Trophoblast cell (in vitro differentiated cells and primary cell): ENCODE results near the gene CKS1B.

ENCODE experiments used
- DNase-seq, 2 donors: peaks; one replicate each; pipeline ENCODE4 v3.0.0-alpha.2; 2016
- H2AFZ ChIP-seq: 2 replicates; pipeline ENCODE4 v1.6.1; 2013; ENCODE audit warnings: low read length, moderate library complexity, mild to moderate bottlenecking; ENCODE audit not compliant: insufficient read depth, poor library complexity
- H2AK5ac ChIP-seq: 2 replicates; pipeline ENCODE4 v1.6.1; 2013; ENCODE audit warnings: mild to moderate bottlenecking, low read length
- H2BK120ac ChIP-seq: 2 replicates; pipeline ENCODE4 v1.6.1; 2013; ENCODE audit warnings: low read length, mild to moderate bottlenecking, moderate library complexity; ENCODE audit not compliant: insufficient read depth, poor library complexity
- H2BK12ac ChIP-seq: 2 replicates; pipeline ENCODE4 v1.6.1; 2013; ENCODE audit warnings: mild to moderate bottlenecking, low read length, moderate library complexity
- H2BK5ac ChIP-seq: 2 replicates; pipeline ENCODE4 v1.6.1; 2013; ENCODE audit warnings: low read length, low read depth, moderate library complexity, mild to moderate bottlenecking; ENCODE audit not compliant: poor library complexity
- H3K14ac ChIP-seq: 2 replicates; pipeline ENCODE4 v1.6.1; 2013; ENCODE audit warnings: mild to moderate bottlenecking, low read length
- H3K18ac ChIP-seq: 2 replicates; pipeline ENCODE4 v1.6.1; 2013; ENCODE audit warnings: mild to moderate bottlenecking, low read length
- H3K23ac ChIP-seq: 2 replicates; pipeline ENCODE4 v1.6.1; 2013; ENCODE audit warnings: low read length
- H3K27ac ChIP-seq: 2 replicates; pipeline ENCODE4 v1.5.1; 2013; ENCODE audit warnings: low read depth, mild to moderate bottlenecking, inconsistent platforms, low read length, moderate library complexity
- H3K27me3 ChIP-seq: 2 replicates; pipeline ENCODE4 v1.6.1; 2013; ENCODE audit warnings: inconsistent platforms, mild to moderate bottlenecking, low read length, moderate library complexity; ENCODE audit not compliant: insufficient read depth
- H3K36me3 ChIP-seq, 2 experiments: 1 replicate in 1 of 2; 2 replicates in 1 of 2; pipeline ENCODE4 v1.6.1; 2013; ENCODE audit warnings: low read length in 2 of 2, mild to moderate bottlenecking in 2 of 2, moderate library complexity in 1 of 2; ENCODE audit not compliant: insufficient read depth in 2 of 2, control insufficient read depth in 1 of 2
- H3K4ac ChIP-seq: 2 replicates; pipeline ENCODE4 v1.6.1; 2013; ENCODE audit warnings: low read depth, mild to moderate bottlenecking, low read length, moderate library complexity
- H3K4me1 ChIP-seq, 2 experiments: 1 replicate in 1 of 2; 2 replicates in 1 of 2; pipeline ENCODE4 v1.6.1; 2013; ENCODE audit warnings: low read length in 2 of 2, mild to moderate bottlenecking in 2 of 2, moderate library complexity in 1 of 2; ENCODE audit not compliant: insufficient read depth in 2 of 2, control insufficient read depth in 1 of 2
- H3K4me2 ChIP-seq: 2 replicates; pipeline ENCODE4 v1.6.1; 2013; ENCODE audit warnings: inconsistent platforms, mild to moderate bottlenecking, low read length, moderate library complexity
- H3K4me3 ChIP-seq: 2 replicates; pipeline ENCODE4 v1.5.1; 2013; ENCODE audit warnings: mild to moderate bottlenecking, low read depth, low read length, inconsistent platforms
- H3K79me1 ChIP-seq: one replicate; pipeline ENCODE4 v1.6.1; 2013; ENCODE audit warnings: low read length
- H3K79me2 ChIP-seq: 2 replicates; pipeline ENCODE4 v1.6.1; 2013; ENCODE audit warnings: low read length, mild to moderate bottlenecking; ENCODE audit not compliant: control insufficient read depth, insufficient read depth, poor library complexity
- H3K9ac ChIP-seq: 2 replicates; pipeline ENCODE4 v1.6.1; 2013; ENCODE audit warnings: mild to moderate bottlenecking, low read length
- H3K9me3 ChIP-seq: 2 replicates; pipeline ENCODE4 v1.6.1; 2013; ENCODE audit warnings: low read depth, mild to moderate bottlenecking, control low read depth, inconsistent platforms, low read length; ENCODE audit not compliant: insufficient read depth
- H4K12ac ChIP-seq: 2 replicates; pipeline ENCODE4 v1.6.1; 2013; ENCODE audit warnings: low read depth, mild to moderate bottlenecking, low read length, moderate library complexity
- H4K8ac ChIP-seq: 2 replicates; pipeline ENCODE4 v1.6.1; 2013; ENCODE audit warnings: low read depth, mild to moderate bottlenecking, low read length, moderate library complexity
- H4K91ac ChIP-seq: one replicate; pipeline ENCODE4 v1.6.1; 2013; ENCODE audit warnings: low read depth, mild to moderate bottlenecking, low read length, moderate library complexity
- WGBS: extraction: QIAGEN DNeasy Blood & Tissue Kit; methylation state at CpG from one replicate; pipeline ENCODE4 v1.1.7; 2013; ENCODE audit warnings: missing lambda C conversion rate; ENCODE audit not compliant: insufficient read length, insufficient coverage; ENCODE audit errors: extremely low coverage; 5-methylcytosine and 5-hydroxymethylcytosine counted together

Gene CKS1B

DNA sequence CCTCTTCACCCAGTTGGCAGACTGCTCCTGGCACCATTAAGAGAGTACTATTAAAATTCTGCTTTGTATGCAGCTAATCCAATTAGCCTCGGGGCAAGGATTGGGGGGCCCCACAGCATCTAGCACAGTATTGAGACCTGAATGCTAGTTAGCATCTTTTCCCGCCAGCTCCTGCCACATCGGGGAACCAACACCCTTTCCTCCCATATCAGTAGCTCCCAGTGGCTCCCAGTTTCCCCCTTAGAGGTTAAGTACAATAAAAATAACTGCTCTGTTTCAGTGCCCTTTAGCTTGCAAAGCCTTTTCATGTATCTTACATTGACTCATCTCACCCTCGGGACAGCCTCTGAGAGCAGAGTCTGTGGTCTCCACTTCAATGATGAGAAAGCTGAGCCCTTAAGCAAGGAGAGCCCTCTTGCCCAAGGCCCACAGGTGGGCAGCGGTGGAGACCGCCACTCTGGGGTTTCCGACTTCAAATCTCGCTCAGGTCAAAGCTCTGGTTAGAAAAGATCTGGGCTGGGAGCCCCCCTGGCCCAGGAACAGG, 33.8 kb upstream of the CKS1B start:
- Histone ChIP-seq H3K36me3 (peaks cover 7 to 12% of the 10 kb centered on the region in 2 experiments), H3K23ac (no peak overlapping the region), H3K27me3 (no peaks in the 10 kb centered on the region), H2BK12ac (no peak overlapping the region), H3K4me3 (no peak overlapping the region), H4K91ac (no peak overlapping the region), H2AK5ac (no peak overlapping the region), H3K4me1 (peaks cover 18 to 20% of the 10 kb centered on the region in 2 experiments), H3K4ac (no peak overlapping the region), H2BK5ac (no peak overlapping the region), H3K14ac (no peak overlapping the region), H3K79me2 (peaks cover 4% of the 10 kb centered on the region), H2AFZ (no peak overlapping the region), H4K12ac (no peak overlapping the region), H3K9ac (no peak overlapping the region), H3K79me1 (peaks cover 14% of the 10 kb centered on the region), H4K8ac (no peak overlapping the region), H3K18ac (no peak overlapping the region), H2BK120ac (no peak overlapping the region), H3K4me2 (no peak overlapping the region), H3K27ac (no peak overlapping the region), H3K9me3 (peaks cover 2% of the 10 kb centered on the region)
- DNase-seq = no peak
- WGBS = no CpG with 5 or more reads among the region's 8 CpGs

DNA sequence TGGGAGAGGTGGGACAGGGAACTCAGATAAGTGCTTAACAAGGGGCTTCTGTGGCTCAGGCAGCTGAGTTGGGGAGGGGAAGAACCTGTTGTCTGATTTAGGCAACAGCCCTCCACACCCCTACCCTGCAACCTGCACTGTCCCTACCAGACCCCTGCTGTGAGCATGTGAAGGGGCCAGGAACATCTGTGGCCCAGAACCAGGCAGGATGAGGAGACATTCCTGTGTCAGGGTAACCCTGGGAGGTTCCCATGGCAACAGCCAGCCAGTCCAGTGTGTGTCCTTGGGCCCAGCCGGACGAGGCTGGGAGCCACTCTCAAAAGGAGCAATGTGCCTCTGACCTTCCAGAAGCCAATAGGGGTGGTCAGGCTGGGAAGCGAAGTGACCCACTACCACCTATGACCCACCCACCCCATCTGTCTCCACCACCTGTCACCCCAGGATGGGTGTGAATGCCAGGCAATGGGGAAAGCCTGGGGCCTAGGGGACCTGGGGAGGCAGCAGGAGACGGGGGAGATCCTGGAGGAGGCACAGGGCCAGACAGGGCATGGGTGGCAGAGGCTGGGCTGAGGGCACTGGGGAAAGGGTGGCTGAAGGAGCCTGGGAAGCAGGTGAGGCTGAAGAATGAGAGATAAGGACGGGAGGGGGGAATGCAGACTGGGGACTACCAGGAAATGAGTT, 33.0 kb upstream of the CKS1B start:
- Histone ChIP-seq H3K14ac (no peak overlapping the region), H3K79me2 (peaks cover 4% of the 10 kb centered on the region), H3K9ac (no peak overlapping the region), H3K18ac (no peak overlapping the region), H3K4me1 (peaks cover 13 to 16% of the 10 kb centered on the region in 2 experiments), H2BK5ac (no peak overlapping the region), H2BK120ac (no peak overlapping the region), H4K8ac (no peak overlapping the region), H3K4me2 (no peak overlapping the region), H3K27ac (no peak overlapping the region), H3K4ac (no peak overlapping the region), H2AFZ (no peak overlapping the region), H3K79me1 (peaks cover 9% of the 10 kb centered on the region), H3K36me3 (peaks cover 9 to 15% of the 10 kb centered on the region in 2 experiments), H4K12ac (no peak overlapping the region), H3K27me3 (no peaks in the 10 kb centered on the region), H3K23ac (no peak overlapping the region), H2BK12ac (no peak overlapping the region), H3K9me3 (peaks cover 2% of the 10 kb centered on the region), H3K4me3 (no peak overlapping the region), H2AK5ac (no peak overlapping the region), H4K91ac (no peak overlapping the region)
- no CpG with 5 or more reads among the region's 5 CpGs for WGBS
- DNase-seq = peak in 1 of 2 donors; percentile 24

DNA sequence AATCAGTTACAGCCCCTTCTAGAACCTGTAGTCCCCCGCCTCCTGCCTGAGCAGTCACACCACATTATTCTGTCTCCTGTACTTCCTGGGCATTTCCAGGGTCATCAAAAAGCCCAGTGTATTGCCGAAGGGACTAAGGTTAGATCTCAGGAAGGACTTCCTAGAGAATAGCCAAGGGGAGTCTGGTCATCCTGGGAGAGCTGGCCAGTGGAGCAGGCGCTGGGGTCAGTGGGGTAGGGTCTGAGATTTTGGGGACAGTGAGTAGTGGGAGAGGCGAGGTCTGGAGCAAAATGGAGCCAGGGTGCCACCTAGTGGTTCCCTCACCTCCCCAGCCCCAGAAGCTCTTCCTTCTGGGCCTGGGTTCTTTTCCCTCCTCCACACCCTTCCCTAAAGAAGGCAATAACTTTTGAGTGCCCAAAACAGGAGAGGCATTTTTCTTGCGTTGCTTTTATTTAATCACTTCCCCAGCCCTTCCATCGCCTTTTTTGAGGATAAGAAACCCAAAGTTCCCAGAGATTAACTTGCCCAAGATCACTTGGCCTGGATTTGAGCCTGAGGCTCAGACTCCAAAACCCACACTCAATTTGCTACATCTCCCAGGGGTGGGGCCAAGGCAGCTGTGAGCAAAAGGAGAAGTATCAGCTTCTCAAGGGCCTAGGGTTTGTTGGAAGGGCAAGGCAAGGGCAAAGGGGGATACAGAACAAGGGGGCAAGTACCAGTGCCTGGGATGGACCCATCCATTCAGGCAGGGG, 30.7 kb upstream of the CKS1B start:
- peak in 1 of 2 donors; percentile 43 for DNase-seq
- H3K9me3 ChIP-seq = peaks cover 2% of the 10 kb centered on the region
- no peaks in the 10 kb centered on the region for H3K79me1 ChIP-seq
- no peak overlapping the region for H2BK5ac ChIP-seq
- H3K9ac ChIP-seq = no peak overlapping the region
- H3K23ac ChIP-seq = no peak overlapping the region
- no peak overlapping the region for H2BK120ac ChIP-seq
- H4K12ac ChIP-seq = no peak overlapping the region
- no peak overlapping the region for H4K91ac ChIP-seq
- H3K4me3 ChIP-seq = no peak overlapping the region
- H3K27ac ChIP-seq = no peak overlapping the region
- H3K36me3 ChIP-seq = peaks cover 23 to 27% of the 10 kb centered on the region in 2 experiments
- no peak overlapping the region for H2AK5ac ChIP-seq
- peaks cover 13% of the 10 kb centered on the region in 2 experiments for H3K4me1 ChIP-seq
- H2AFZ ChIP-seq = no peak overlapping the region
- no CpG with 5 or more reads among the region's 6 CpGs for WGBS
- H3K27me3 ChIP-seq = no peaks in the 10 kb centered on the region
- no peak overlapping the region for H3K14ac ChIP-seq
- H3K79me2 ChIP-seq = no peaks in the 10 kb centered on the region
- no peak overlapping the region for H3K4ac ChIP-seq
- no peak overlapping the region for H3K18ac ChIP-seq
- no peak overlapping the region for H2BK12ac ChIP-seq
- no peak overlapping the region for H3K4me2 ChIP-seq
- no peak overlapping the region for H4K8ac ChIP-seq

DNA sequence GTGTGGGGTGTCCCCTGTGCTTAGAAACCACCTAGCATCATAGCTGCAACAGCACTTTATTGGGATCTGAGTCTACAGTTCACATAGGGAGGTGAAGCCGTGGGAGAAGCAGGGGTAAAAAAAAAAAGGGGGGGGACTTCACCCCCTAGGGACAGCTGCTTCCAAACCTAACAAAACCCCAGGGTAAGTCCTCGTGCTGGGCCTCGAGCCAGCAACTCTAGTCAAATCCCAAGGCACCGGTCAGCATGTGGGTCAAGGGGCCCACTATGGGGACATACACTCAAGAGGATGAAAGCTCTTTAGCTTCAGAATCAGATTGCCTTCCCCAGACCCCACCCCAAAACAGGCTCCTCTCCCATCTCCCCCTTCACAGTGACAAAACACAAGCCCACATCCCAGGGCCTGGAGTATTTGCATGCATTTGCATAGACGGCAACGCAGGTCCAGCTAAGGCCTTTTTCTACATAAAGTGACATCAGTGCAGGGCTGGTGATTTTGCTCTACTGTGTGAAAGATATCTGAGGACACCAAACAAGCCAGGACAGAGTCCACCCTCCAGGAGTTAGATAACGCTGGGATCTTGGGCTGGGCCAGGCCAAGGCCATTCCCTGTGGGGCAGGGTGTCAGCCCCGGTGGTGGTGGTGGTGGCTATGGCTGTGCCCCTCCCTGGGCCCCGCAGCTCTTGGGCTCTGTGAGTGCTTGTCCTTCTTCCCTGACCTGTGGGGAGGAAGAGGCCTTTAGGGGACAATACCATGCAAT, 29.9 kb upstream of the CKS1B start:
- Histone ChIP-seq H2BK5ac (no peak overlapping the region), H4K8ac (no peak overlapping the region), H2AK5ac (no peak overlapping the region), H3K79me2 (no peaks in the 10 kb centered on the region), H4K12ac (no peak overlapping the region), H3K14ac (no peak overlapping the region), H4K91ac (no peak overlapping the region), H2AFZ (no peak overlapping the region), H2BK120ac (no peak overlapping the region), H3K4me3 (no peak overlapping the region), H3K23ac (no peak overlapping the region), H3K79me1 (no peaks in the 10 kb centered on the region), H3K9ac (no peak overlapping the region), H3K18ac (no peak overlapping the region), H3K4ac (no peak overlapping the region), H3K27ac (no peak overlapping the region), H2BK12ac (no peak overlapping the region), H3K9me3 (peaks cover 2% of the 10 kb centered on the region), H3K27me3 (no peaks in the 10 kb centered on the region), H3K36me3 (peaks cover 23 to 27% of the 10 kb centered on the region in 2 experiments), H3K4me1 (peaks cover 13% of the 10 kb centered on the region in 2 experiments), H3K4me2 (no peak overlapping the region)
- no peak for DNase-seq
- no CpG with 5 or more reads among the region's 9 CpGs for WGBS
